ENCODE data around the gene CRABP2.

The CRABP2 gene

GRCh38 chr1:156700736-156701531 lies 4.4 kb downstream of the CRABP2 start:
- no peak overlapping the region for H2AFZ ChIP-seq (ENCODE audit: low read length)
- no peak overlapping the region for H3K9ac ChIP-seq (ENCODE audit: low read length)
- H3K9me2 ChIP-seq (ENCODE audit: low read depth, low read length): no peaks in the 10 kb centered on the region
- no peak overlapping the region for H3K4me2 ChIP-seq (ENCODE audit: low read length)
- H3F3A ChIP-seq (ENCODE audit: insufficient read depth, low read length): no peaks in the 10 kb centered on the region
- H3K4me3 ChIP-seq (ENCODE audit: low read depth, low read length, poor library complexity, severe bottlenecking): no peak overlapping the region
- H3K27me3 ChIP-seq (ENCODE audit: insufficient read depth, low read length): peaks cover 11% of the 10 kb centered on the region; the same call in 1 of the 2 replicates
- H3K36me3 ChIP-seq (ENCODE audit: insufficient read depth, low read length): no peaks in the 10 kb centered on the region
- peaks cover 7% of the 10 kb centered on the region for H3K4me1 ChIP-seq (ENCODE audit: insufficient read depth, low read length, severe bottlenecking)
- no peaks in the 10 kb centered on the region for H3K9me3 ChIP-seq (ENCODE audit: low read length)
- H3K27ac ChIP-seq (ENCODE audit: low read depth, low read length, poor library complexity, severe bottlenecking): no peak overlapping the region
- H4K20me1 ChIP-seq (ENCODE audit: insufficient read depth, low read length): no peaks in the 10 kb centered on the region
- H3K79me2 ChIP-seq (ENCODE audit: insufficient read depth, low read length): no peaks in the 10 kb centered on the region
- TF ChIP-seq EZH2 (IDR thresholded peaks at IDR 0.05; ENCODE audit: borderline replicate concordance, low read length): no peak
- TF ChIP-seq, protein P1, sequence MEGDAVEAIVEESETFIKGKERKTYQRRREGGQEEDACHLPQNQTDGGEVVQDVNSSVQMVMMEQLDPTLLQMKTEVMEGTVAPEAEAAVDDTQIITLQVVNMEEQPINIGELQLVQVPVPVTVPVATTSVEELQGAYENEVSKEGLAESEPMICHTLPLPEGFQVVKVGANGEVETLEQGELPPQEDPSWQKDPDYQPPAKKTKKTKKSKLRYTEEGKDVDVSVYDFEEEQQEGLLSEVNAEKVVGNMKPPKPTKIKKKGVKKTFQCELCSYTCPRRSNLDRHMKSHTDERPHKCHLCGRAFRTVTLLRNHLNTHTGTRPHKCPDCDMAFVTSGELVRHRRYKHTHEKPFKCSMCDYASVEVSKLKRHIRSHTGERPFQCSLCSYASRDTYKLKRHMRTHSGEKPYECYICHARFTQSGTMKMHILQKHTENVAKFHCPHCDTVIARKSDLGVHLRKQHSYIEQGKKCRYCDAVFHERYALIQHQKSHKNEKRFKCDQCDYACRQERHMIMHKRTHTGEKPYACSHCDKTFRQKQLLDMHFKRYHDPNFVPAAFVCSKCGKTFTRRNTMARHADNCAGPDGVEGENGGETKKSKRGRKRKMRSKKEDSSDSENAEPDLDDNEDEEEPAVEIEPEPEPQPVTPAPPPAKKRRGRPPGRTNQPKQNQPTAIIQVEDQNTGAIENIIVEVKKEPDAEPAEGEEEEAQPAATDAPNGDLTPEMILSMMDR (IDR thresholded peaks at IDR 0.05; ENCODE audit: low read length): no peak

GRCh38 chr1:156698995-156699394 lies 6.4 kb downstream of the CRABP2 start:
- no peaks in the 10 kb centered on the region for H3K36me3 ChIP-seq (ENCODE audit: insufficient read depth, low read length)
- no peaks in the 10 kb centered on the region for H3K4me1 ChIP-seq (ENCODE audit: insufficient read depth, low read length, severe bottlenecking)
- H3K9me2 ChIP-seq (ENCODE audit: low read depth, low read length): no peaks in the 10 kb centered on the region
- H3K27ac ChIP-seq (ENCODE audit: low read depth, low read length, poor library complexity, severe bottlenecking): no peak overlapping the region
- H3K4me2 ChIP-seq (ENCODE audit: low read length): no peak overlapping the region
- H3F3A ChIP-seq (ENCODE audit: insufficient read depth, low read length): no peaks in the 10 kb centered on the region
- H3K79me2 ChIP-seq (ENCODE audit: insufficient read depth, low read length): no peaks in the 10 kb centered on the region
- no peak overlapping the region for H3K9ac ChIP-seq (ENCODE audit: low read length)
- peaks cover 7% of the 10 kb centered on the region; the same call in 1 of the 2 replicates for H3K27me3 ChIP-seq (ENCODE audit: insufficient read depth, low read length)
- H4K20me1 ChIP-seq (ENCODE audit: insufficient read depth, low read length): no peaks in the 10 kb centered on the region
- TF ChIP-seq, protein P1 (IDR thresholded peaks at IDR 0.05; ENCODE audit: low read length): no peak
- TF ChIP-seq EZH2 (IDR thresholded peaks at IDR 0.05; ENCODE audit: borderline replicate concordance, low read length): no peak
- no peak overlapping the region for H2AFZ ChIP-seq (ENCODE audit: low read length)
- H3K9me3 ChIP-seq (ENCODE audit: low read length): no peaks in the 10 kb centered on the region
- no peak overlapping the region for H3K4me3 ChIP-seq (ENCODE audit: low read depth, low read length, poor library complexity, severe bottlenecking)

- no peak overlapping the region for H3K9ac ChIP-seq (ENCODE audit: low read length)
- no peaks in the 10 kb centered on the region for H3F3A ChIP-seq (ENCODE audit: insufficient read depth, low read length)
- H3K4me3 ChIP-seq (ENCODE audit: low read depth, low read length, poor library complexity, severe bottlenecking): no peak overlapping the region
- no peaks in the 10 kb centered on the region for H4K20me1 ChIP-seq (ENCODE audit: insufficient read depth, low read length)
- H3K9me3 ChIP-seq (ENCODE audit: low read length): no peaks in the 10 kb centered on the region
- no peaks in the 10 kb centered on the region for H3K4me1 ChIP-seq (ENCODE audit: insufficient read depth, low read length, severe bottlenecking)
- no peaks in the 10 kb centered on the region for H3K79me2 ChIP-seq (ENCODE audit: insufficient read depth, low read length)
- H3K27ac ChIP-seq (ENCODE audit: low read depth, low read length, poor library complexity, severe bottlenecking): no peak overlapping the region
- H3K36me3 ChIP-seq (ENCODE audit: insufficient read depth, low read length): no peaks in the 10 kb centered on the region
- no peak overlapping the region for H3K4me2 ChIP-seq (ENCODE audit: low read length)
- H3K9me2 ChIP-seq (ENCODE audit: low read depth, low read length): no peaks in the 10 kb centered on the region
- 0 out of 2 replicates have a peak, but pooled peaks cover 3% of the 10 kb centered on the region for H3K27me3 ChIP-seq (ENCODE audit: insufficient read depth, low read length)
- no peak overlapping the region for H2AFZ ChIP-seq (ENCODE audit: low read length)
- TF ChIP-seq, protein P1 (IDR thresholded peaks at IDR 0.05; ENCODE audit: low read length): no peak
- TF ChIP-seq EZH2 (IDR thresholded peaks at IDR 0.05; ENCODE audit: borderline replicate concordance, low read length): no peak
These were observed 7.9 kb downstream of the CRABP2 start for GRCh38 chr1:156697481-156697880.
